ENCODE data around the gene SPAG6. TPM values are rescaled to one million over a fixed set of nuclear protein-coding genes. Genes with fewer than 3 reads are reported as not detected.

The SPAG6 gene
- total RNA-seq, 2 experiments from 2014 or later, result 3.7 to 6.0 TPM

- H3K27ac Mint-ChIP-seq, result peak overlapping the region; percentile 97
Observed at GRCh38 chr10:22438711-22439110, 93.4 kb downstream of the SPAG6 start.

GRCh38 chr10:22442063-22442462 lies 96.8 kb downstream of the SPAG6 start:
- DNase-seq (no peak), ATAC-seq (no peak)
- Mint-ChIP-seq H3K4me3 (no peak overlapping the region), H3K27me3 (peaks cover 16% of the 10 kb centered on the region), H3K27ac (no peak overlapping the region), H3K36me3 (peaks cover 7% of the 10 kb centered on the region), H3K9me3 (ENCODE audit: low read depth) (no peaks in the 10 kb centered on the region), H3K4me1 (peaks cover 24% of the 10 kb centered on the region)
- CTCF ChIA-PET, result no interaction called here

More at GRCh38 chr10:22438711-22439110, 93.4 kb downstream of the SPAG6 start:
- H3K4me3 Mint-ChIP-seq, result peak overlapping the region; percentile 93
- peaks cover 9% of the 10 kb centered on the region for H3K36me3 Mint-ChIP-seq
- peaks cover 50% of the 10 kb centered on the region for H3K4me1 Mint-ChIP-seq
- DNase-seq, result no peak
- H3K9me3 Mint-ChIP-seq (ENCODE audit: low read depth), result no peaks in the 10 kb centered on the region
- no peak for ATAC-seq
- CTCF ChIA-PET, result interaction anchor here (0.5 to 2.8 kb wide), 4 partner anchors 55 to 550 kb away, joined by 3 to 9 read pairs (median 4); partner anchors contain the start of gene DNAJC1
- peaks cover 4% of the 10 kb centered on the region for H3K27me3 Mint-ChIP-seq

DNA sequence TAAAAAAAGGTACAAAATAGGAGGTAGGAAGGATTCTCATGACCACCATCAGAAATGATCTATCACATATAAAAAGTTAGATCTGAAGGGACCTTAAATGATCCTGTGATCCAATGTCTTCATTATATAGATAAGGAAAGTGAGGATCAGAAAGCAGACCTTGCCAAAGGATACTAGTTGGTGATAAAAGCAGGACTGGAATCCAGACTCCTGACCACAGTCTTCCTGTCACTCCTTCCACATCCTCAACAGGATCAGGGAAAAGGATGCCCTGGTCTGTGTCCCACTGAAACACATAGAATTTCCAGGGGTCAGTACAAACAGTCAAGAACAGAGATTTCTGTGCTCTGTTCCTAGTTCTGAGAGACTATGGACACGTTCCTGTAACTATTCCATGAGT lies 97.2 kb downstream of the SPAG6 start:
- H3K27me3 Mint-ChIP-seq, result peaks cover 16% of the 10 kb centered on the region
- no peak overlapping the region for H3K4me3 Mint-ChIP-seq
- no peak for DNase-seq
- H3K9me3 Mint-ChIP-seq (ENCODE audit: low read depth), result no peaks in the 10 kb centered on the region
- no peak overlapping the region for H3K27ac Mint-ChIP-seq
- CTCF ChIA-PET, result no interaction called here
- ATAC-seq, result no peak
- peaks cover 24% of the 10 kb centered on the region for H3K4me1 Mint-ChIP-seq
- H3K36me3 Mint-ChIP-seq, result peaks cover 7% of the 10 kb centered on the region

DNA sequence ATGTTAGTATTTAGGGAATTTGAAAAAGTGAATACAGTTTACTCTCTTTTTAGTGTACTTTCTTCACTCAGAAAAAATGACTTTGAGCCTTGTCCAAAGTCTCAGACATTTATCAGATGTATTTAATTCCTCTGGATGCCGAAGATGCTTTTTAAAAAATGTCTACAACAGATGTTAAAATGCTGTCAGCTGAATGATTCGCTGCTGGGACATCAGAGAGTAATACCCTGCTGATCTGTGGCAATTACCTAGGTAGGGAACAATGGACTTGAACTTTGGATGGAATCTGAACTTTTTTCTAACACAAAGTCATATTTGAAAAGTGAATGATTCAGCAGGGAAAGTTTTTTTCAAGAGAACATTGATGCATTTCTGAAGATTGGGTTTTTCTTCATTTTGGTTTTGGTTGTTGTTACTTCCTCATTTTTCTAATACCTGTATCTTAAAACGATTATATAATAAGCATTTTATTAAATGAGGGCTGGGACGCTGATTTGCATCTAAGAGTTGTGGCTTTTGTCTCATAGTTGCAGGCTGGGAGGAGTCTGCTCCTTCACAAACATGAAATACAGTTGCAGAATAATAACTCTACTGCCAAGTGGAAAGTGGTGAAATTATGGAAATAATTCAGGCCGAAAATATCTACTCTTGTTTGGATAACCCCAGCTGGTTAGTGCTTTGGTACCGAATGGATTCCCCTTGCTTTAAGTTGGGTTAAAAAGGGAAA lies 98.0 kb downstream of the SPAG6 start:
- H3K27ac Mint-ChIP-seq, result no peak overlapping the region
- H3K27me3 Mint-ChIP-seq, result peaks cover 17% of the 10 kb centered on the region
- peaks cover 15% of the 10 kb centered on the region for H3K4me1 Mint-ChIP-seq
- no peaks in the 10 kb centered on the region for H3K9me3 Mint-ChIP-seq (ENCODE audit: low read depth)
- H3K4me3 Mint-ChIP-seq, result no peak overlapping the region
- peaks cover 7% of the 10 kb centered on the region for H3K36me3 Mint-ChIP-seq
- DNase-seq (no peak), ATAC-seq (no peak)
- CTCF ChIA-PET, result no interaction called here

DNA sequence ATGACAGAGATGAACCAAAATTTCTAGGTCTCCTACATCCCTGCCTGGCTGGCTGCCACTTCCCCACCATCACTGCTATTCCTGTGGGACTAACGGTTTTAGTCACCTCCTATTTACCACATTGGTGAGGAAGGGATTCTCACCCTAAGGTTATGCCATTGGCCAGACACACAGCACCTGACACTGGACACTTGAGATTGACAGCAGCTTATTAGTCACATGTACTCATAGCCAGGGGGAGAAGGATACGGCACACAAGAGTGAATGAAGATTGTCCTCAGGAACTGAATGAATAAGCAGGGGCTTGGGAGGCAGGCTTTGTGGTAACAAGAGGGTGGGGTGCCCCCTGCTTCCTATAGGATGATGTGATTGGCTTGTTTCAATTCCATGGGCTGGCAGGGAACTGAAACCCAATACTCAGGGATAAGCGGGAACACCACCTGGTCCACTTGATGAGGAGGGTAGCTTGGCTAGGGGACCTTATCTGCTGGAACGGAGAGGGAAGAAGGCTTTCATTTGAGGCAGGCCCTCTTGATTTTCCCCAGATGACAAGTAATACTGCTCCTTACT lies 99.0 kb downstream of the SPAG6 start:
- Mint-ChIP-seq H3K27me3 (peaks cover 19% of the 10 kb centered on the region), H3K4me1 (peaks cover 6% of the 10 kb centered on the region), H3K9me3 (ENCODE audit: low read depth) (no peaks in the 10 kb centered on the region), H3K27ac (no peak overlapping the region), H3K4me3 (no peak overlapping the region), H3K36me3 (peaks cover 4% of the 10 kb centered on the region)
- ATAC-seq (no peak), DNase-seq (no peak)
- CTCF ChIA-PET, result no interaction called here

- CTCF ChIA-PET, result interaction anchor here (1.0 kb wide), 1 partner anchor 10 kb away, joined by 3 read pairs; no protein-coding TSS in a partner anchor
- ATAC-seq, result no peak
- Mint-ChIP-seq H3K27ac (no peak overlapping the region), H3K36me3 (no peaks in the 10 kb centered on the region), H3K4me1 (no peaks in the 10 kb centered on the region), H3K27me3 (peaks cover 19% of the 10 kb centered on the region), H3K9me3 (ENCODE audit: low read depth) (no peaks in the 10 kb centered on the region), H3K4me3 (no peak overlapping the region)
- DNase-seq, result no peak
Observed at GRCh38 chr10:22445495-22445894, 100.2 kb downstream of the SPAG6 start.

DNA sequence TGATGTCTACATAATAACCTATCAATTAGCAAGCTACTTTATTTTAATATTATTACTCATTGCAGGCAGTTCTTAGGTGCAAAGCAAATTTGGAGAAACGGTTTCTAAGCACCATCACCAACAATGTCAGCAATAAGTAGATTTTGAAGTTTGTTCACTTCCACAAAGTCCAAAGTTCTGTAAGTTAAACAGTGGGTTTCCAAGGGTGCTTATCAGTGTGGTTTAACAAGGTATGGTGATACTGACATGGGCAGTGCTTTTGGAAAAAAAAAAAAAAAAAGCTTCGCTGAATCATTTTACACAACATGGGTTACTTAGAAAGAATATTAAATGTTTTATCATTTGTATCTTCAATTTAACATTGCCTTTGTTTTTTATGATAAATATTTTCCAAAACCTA lies 101.8 kb downstream of the SPAG6 start:
- CTCF ChIA-PET, result interaction anchor here (1.2 to 1.3 kb wide), 2 partner anchors 10 to 541 kb away, joined by 3 to 4 read pairs; no protein-coding TSS in a partner anchor
- no peaks in the 10 kb centered on the region for H3K36me3 Mint-ChIP-seq
- no peak for ATAC-seq
- H3K27me3 Mint-ChIP-seq, result peaks cover 19% of the 10 kb centered on the region
- DNase-seq, result no peak
- no peaks in the 10 kb centered on the region for H3K9me3 Mint-ChIP-seq (ENCODE audit: low read depth)
- no peaks in the 10 kb centered on the region for H3K4me1 Mint-ChIP-seq
- H3K27ac Mint-ChIP-seq, result no peak overlapping the region
- H3K4me3 Mint-ChIP-seq, result no peak overlapping the region

DNA sequence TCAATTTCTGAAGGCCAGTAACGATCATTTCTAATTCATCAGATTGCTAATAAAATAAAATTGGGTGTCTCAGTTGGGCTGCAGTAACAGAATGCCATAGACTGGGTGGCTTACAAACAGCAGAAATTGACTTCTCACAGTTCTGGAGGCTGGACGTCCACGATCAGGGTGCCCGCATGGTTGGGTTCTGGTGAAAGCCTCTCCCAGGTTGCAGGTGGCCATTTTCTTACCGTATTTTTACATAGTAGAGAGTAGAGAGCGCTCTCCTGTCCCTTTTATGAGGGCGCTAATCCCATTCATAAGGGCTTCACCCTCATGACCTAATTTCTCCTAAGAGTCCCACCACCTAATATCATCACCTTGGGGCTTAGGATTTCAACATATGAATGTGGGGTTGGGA lies 106.0 kb downstream of the SPAG6 start:
- peaks cover 11% of the 10 kb centered on the region for H3K4me1 Mint-ChIP-seq
- H3K4me3 Mint-ChIP-seq, result no peak overlapping the region
- no peaks in the 10 kb centered on the region for H3K36me3 Mint-ChIP-seq
- ATAC-seq (no peak), DNase-seq (no peak)
- peaks cover 6% of the 10 kb centered on the region for H3K27me3 Mint-ChIP-seq
- CTCF ChIA-PET, result no interaction called here
- H3K27ac Mint-ChIP-seq, result no peak overlapping the region
- no peaks in the 10 kb centered on the region for H3K9me3 Mint-ChIP-seq (ENCODE audit: low read depth)

DNA sequence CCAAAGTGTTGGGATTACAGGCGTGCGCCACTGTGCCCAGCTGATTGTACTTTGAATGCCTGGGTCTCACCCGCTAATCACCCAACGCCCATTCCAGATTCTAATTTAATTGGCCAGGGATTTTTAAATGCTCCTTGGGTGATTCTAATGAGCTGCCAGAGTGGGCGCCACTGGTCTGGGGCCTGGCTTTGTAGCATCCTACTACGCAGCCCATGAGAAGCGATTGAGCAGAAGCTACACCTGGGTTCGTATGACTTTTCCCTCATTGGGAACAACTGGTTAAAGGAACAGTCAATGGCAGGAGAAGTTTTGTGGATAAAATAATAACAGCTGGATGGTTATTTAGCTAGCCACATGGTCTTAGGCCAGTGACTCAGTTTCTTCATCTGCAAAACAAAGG lies 108.0 kb downstream of the SPAG6 start:
- no peak for DNase-seq
- Mint-ChIP-seq H3K4me1 (peaks cover 11% of the 10 kb centered on the region), H3K4me3 (no peak overlapping the region), H3K27me3 (peaks cover 3% of the 10 kb centered on the region), H3K9me3 (ENCODE audit: low read depth) (no peaks in the 10 kb centered on the region), H3K27ac (no peak overlapping the region), H3K36me3 (no peaks in the 10 kb centered on the region)
- CTCF ChIA-PET, result no interaction called here
- ATAC-seq, result no peak

- CTCF ChIA-PET, result no interaction called here
- H3K27ac Mint-ChIP-seq, result no peak overlapping the region
Observed at GRCh38 chr10:22453948-22454591, 108.8 kb downstream of the SPAG6 start.

DNA sequence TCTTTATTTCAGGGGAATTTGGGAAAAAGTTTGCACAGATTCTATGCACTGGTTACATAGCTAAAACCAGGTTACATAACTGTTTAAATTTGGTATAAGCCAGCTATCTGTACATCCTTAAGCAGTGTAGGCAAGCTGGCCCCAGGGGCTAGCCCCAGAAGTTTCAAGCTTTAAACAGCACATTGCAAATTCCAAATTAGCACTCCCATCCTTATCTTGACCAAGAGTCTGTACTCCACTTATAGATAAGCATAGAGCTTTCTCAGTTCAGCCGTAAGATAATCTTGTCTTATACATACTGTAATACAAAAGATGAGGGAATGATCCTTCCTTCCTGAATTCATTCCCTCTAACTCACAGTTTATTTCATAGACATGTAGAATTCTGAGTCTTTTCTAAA lies 109.3 kb downstream of the SPAG6 start:
- peaks cover 11% of the 10 kb centered on the region for H3K4me1 Mint-ChIP-seq
- H3K9me3 Mint-ChIP-seq (ENCODE audit: low read depth), result no peaks in the 10 kb centered on the region
- ATAC-seq (no peak), DNase-seq (no peak)
- no peaks in the 10 kb centered on the region for H3K36me3 Mint-ChIP-seq
- no peak overlapping the region for H3K27ac Mint-ChIP-seq
- no peak overlapping the region for H3K4me3 Mint-ChIP-seq
- no peaks in the 10 kb centered on the region for H3K27me3 Mint-ChIP-seq
- CTCF ChIA-PET, result no interaction called here

More at GRCh38 chr10:22453948-22454591, 108.8 kb downstream of the SPAG6 start:
- H3K36me3 Mint-ChIP-seq, result no peaks in the 10 kb centered on the region
- DNase-seq (no peak), ATAC-seq (no peak)
- H3K27me3 Mint-ChIP-seq, result no peaks in the 10 kb centered on the region
- peaks cover 11% of the 10 kb centered on the region for H3K4me1 Mint-ChIP-seq
- H3K4me3 Mint-ChIP-seq, result no peak overlapping the region
- H3K9me3 Mint-ChIP-seq (ENCODE audit: low read depth), result no peaks in the 10 kb centered on the region

DNA sequence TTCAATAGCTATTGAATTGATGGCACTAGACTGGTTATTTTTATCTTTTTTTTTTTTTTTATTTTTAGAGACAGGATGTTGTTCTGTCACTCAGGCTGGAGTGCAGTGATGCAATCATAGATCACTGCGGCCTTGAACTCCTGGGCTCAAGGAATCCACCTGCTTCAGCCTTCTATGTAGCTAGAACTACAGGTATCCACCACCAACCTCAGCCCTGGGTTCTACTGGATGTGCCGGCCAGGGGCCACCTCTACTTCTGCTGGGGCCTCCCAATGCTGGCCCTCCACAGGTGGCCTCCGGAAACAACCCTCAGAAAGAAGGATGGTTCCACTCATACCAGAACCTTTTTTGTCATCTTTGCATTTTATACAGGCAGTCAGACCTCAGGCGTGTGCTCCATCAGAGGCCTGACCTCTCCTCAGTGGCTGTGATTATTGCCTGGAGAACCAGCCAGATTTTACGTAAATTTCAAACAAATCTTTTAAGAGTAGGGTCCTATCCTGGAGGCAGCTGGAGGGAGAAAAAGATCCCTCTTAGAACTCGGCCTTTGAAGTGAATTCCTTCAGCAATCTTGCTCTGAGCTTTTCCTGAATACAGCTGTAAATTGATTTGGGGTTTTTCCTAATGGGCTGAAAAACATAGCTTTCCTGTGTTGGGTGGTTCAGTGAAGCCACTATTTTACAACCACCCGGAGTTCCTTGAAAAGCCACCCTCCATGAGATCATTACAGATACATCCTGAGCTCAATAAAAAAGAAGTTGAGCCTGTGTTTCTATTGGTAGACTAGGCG lies 110.0 kb downstream of the SPAG6 start:
- H3K27me3 Mint-ChIP-seq, result no peaks in the 10 kb centered on the region
- DNase-seq, result no peak
- no peak overlapping the region for H3K27ac Mint-ChIP-seq
- H3K4me3 Mint-ChIP-seq, result no peak overlapping the region
- H3K36me3 Mint-ChIP-seq, result no peaks in the 10 kb centered on the region
- peaks cover 11% of the 10 kb centered on the region for H3K4me1 Mint-ChIP-seq
- no peak for ATAC-seq
- CTCF ChIA-PET, result interaction anchor here (1.0 kb wide), 1 partner anchor 9 kb away, joined by 3 read pairs; no protein-coding TSS in a partner anchor
- no peaks in the 10 kb centered on the region for H3K9me3 Mint-ChIP-seq (ENCODE audit: low read depth)

GRCh38 chr10:22456486-22456885 lies 111.2 kb downstream of the SPAG6 start:
- no peaks in the 10 kb centered on the region for H3K36me3 Mint-ChIP-seq
- CTCF ChIA-PET, result interaction anchor here (1.0 kb wide), 1 partner anchor 11 kb away, joined by 3 read pairs; no protein-coding TSS in a partner anchor
- peaks cover 11% of the 10 kb centered on the region for H3K4me1 Mint-ChIP-seq
- DNase-seq, result no peak
- H3K4me3 Mint-ChIP-seq, result no peak overlapping the region
- H3K9me3 Mint-ChIP-seq (ENCODE audit: low read depth), result no peaks in the 10 kb centered on the region
- H3K27ac Mint-ChIP-seq, result no peak overlapping the region
- H3K27me3 Mint-ChIP-seq, result no peaks in the 10 kb centered on the region
- no peak for ATAC-seq
